ENCODE results near the gene KRTAP9-1. TPM values are rescaled to one million over a fixed set of nuclear protein-coding genes. Genes with fewer than 3 reads are reported as not detected.

Gene KRTAP9-1
- total RNA-seq, 4 donors from 2014 or later = not detected

DNA sequence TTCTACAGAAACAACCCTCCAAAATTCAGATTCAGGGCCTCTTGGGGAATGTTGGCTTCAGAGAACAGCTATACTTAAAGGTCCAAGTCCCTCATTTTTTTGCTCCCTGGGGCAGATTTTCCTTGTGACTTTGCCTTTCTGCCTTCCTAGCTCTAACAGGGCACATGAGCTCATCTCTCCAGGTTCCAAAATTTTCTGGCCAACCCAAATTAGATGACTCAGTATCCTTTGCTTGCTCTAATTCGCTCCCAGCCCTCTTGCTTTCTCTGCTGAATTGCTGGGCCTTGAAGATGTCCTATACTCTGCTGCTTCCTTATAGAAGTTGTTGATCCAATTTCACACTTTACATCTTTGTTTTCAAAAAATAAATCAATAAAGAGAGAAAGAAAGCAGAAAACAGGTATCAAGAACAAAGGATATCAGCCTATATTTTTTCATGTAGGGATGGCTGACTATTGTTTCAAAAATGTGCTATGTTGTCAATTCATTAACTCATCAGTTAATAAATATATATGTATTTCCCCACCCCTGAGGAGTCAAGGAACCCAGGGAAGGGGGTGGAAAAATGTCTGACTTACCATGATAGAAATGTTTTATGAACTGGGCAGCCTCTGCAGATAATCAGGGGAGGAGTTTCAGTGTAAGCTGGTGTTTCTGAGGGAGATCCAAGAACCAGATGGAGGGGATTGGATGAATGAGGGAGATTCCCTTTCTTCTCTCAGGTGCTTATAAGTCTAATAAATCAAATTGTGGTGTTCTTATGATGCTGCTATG is 10.7 kb upstream of the KRTAP9-1 start:
- H3K4me1 ChIP-seq = no peaks in the 10 kb centered on the region
- TF ChIP-seq, protein P1, sequence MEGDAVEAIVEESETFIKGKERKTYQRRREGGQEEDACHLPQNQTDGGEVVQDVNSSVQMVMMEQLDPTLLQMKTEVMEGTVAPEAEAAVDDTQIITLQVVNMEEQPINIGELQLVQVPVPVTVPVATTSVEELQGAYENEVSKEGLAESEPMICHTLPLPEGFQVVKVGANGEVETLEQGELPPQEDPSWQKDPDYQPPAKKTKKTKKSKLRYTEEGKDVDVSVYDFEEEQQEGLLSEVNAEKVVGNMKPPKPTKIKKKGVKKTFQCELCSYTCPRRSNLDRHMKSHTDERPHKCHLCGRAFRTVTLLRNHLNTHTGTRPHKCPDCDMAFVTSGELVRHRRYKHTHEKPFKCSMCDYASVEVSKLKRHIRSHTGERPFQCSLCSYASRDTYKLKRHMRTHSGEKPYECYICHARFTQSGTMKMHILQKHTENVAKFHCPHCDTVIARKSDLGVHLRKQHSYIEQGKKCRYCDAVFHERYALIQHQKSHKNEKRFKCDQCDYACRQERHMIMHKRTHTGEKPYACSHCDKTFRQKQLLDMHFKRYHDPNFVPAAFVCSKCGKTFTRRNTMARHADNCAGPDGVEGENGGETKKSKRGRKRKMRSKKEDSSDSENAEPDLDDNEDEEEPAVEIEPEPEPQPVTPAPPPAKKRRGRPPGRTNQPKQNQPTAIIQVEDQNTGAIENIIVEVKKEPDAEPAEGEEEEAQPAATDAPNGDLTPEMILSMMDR (IDR thresholded peaks at IDR 0.05) = no peak
- TF ChIP-seq POLR2A (IDR thresholded peaks at IDR 0.05) = no peak
- TF ChIP-seq EP300 (IDR thresholded peaks at IDR 0.05) = no peak
- H3K4me3 ChIP-seq = no peak overlapping the region
- H3K36me3 ChIP-seq = no peaks in the 10 kb centered on the region
- DNase-seq (ENCODE audit: low spot score in 2 of 2) = no peak
- no peaks in the 10 kb centered on the region for H3K27me3 ChIP-seq
- 73 to 86% methylated on average over 1 of the region's 1 CpG for WGBS, 2 donors
- H3K9me3 ChIP-seq = no peaks in the 10 kb centered on the region
- H3K27ac ChIP-seq = no peak overlapping the region

DNA sequence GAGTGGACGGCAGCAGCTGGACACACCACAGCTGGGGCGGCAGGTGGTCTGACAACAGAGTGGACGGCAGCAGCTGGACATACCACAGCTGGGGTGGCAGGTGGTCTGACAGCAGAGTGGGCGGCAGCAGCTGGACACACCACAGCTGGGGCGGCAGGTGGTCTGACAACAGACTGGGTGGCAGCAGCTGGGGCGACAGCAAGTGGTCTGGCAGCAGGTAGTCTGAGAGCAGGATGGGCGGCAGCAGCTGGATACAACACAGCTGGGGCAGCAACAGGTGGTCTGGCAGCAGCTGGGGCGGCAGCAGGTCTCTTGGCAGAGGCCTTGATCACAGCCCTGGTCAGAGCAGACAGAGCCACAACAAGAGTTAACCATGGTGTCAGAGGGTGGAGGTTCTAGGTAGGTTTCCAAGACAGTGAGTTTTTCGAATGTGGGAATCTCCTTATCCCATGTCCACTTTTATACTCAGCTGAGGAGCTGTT is 5.2 kb upstream of the KRTAP9-1 start, which contains the start of gene KRTAP4-1:
KRTAP4-1 (minus strand) TSS at position 432 of the 482 bp plus-strand sequence; CDS start at position 375, 57 bp downstream.
- no peaks in the 10 kb centered on the region for H3K4me1 ChIP-seq
- no peaks in the 10 kb centered on the region for H3K36me3 ChIP-seq
- no peak within 1 kb of the TSS for H3K27ac ChIP-seq
- DNase-seq (ENCODE audit: low spot score in 2 of 2) = no peak
- H3K27me3 ChIP-seq = no peaks in the 10 kb centered on the region
- peaks cover 0 to 7% (median 0%) of the 10 kb centered on the region in 4 donors for H3K9me3 ChIP-seq
- WGBS, 2 donors = 73 to 74% methylated on average over 7 to 9 of the region's 9 CpGs
- H3K4me3 ChIP-seq = no peak within 1 kb of the TSS
- TF ChIP-seq POLR2A (IDR thresholded peaks at IDR 0.05) (no peak), EP300 (IDR thresholded peaks at IDR 0.05) (no peak)
- TF ChIP-seq, protein P1 (IDR thresholded peaks at IDR 0.05) = no peak

GRCh38 chr17:41185001-41185400 is 4.7 kb upstream of the KRTAP9-1 start:
- DNase-seq (ENCODE audit: low spot score in 2 of 2) = no peak
- Histone ChIP-seq H3K27ac (no peak overlapping the region), H3K4me1 (no peaks in the 10 kb centered on the region), H3K4me3 (no peak overlapping the region), H3K9me3 (peaks cover 0 to 7% (median 0%) of the 10 kb centered on the region in 4 donors), H3K36me3 (no peaks in the 10 kb centered on the region), H3K27me3 (no peaks in the 10 kb centered on the region)
- TF ChIP-seq EP300 (IDR thresholded peaks at IDR 0.05) = no peak
- no peak for TF ChIP-seq POLR2A (IDR thresholded peaks at IDR 0.05)
- TF ChIP-seq, protein P1 (IDR thresholded peaks at IDR 0.05) = no peak
- 61 to 76% methylated on average over 1 of the region's 1 CpG for WGBS, 2 donors

DNA sequence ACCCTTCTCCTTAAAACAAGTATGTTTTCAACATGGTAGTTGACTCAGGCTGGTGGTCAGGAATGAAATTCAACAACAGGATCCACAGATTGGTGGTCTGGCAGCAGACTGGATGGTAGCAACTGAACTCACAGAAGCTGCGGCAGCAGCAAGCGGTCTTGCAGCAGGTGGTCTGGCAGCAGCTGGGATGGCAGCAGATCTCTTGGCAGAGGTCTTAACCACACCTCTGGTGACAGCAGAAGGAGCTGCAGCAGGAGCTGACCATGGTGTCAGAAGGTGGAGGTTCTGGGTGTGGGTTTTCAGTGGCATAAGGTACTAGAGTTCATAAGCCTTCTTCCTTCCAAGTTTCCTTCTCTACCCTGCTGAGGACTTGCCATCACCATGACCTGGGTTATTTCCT is 2.8 kb upstream of the KRTAP9-1 start:
- no peak overlapping the region for H3K27ac ChIP-seq
- peaks cover 0 to 7% (median 0%) of the 10 kb centered on the region in 4 donors for H3K9me3 ChIP-seq
- H3K27me3 ChIP-seq = no peaks in the 10 kb centered on the region
- no peak for TF ChIP-seq EP300 (IDR thresholded peaks at IDR 0.05)
- TF ChIP-seq, protein P1 (IDR thresholded peaks at IDR 0.05) = no peak
- TF ChIP-seq POLR2A (IDR thresholded peaks at IDR 0.05) = no peak
- no peak for DNase-seq (ENCODE audit: low spot score in 2 of 2)
- 90 to 92% methylated on average over 2 of the region's 2 CpGs for WGBS, 2 donors
- H3K4me3 ChIP-seq = no peak overlapping the region
- H3K36me3 ChIP-seq = no peaks in the 10 kb centered on the region
- no peaks in the 10 kb centered on the region for H3K4me1 ChIP-seq

GRCh38 chr17:41190328-41190727 is 641 bp downstream of the KRTAP9-1 start:
- Histone ChIP-seq H3K4me1 (no peaks in the 10 kb centered on the region), H3K4me3 (no peak overlapping the region), H3K27me3 (no peaks in the 10 kb centered on the region), H3K36me3 (no peaks in the 10 kb centered on the region), H3K9me3 (no peaks in the 10 kb centered on the region), H3K27ac (no peak overlapping the region)
- no peak for TF ChIP-seq EP300 (IDR thresholded peaks at IDR 0.05)
- no peak for DNase-seq (ENCODE audit: low spot score in 2 of 2)
- WGBS, 2 donors = 83 to 98% methylated on average over 2 to 3 of the region's 3 CpGs

Measured in tibial nerve (tissue), 4 donors.